Pons (tissue), 1 donor: ENCODE measurements around the gene LEMD1.
A peak's percentile ranks its signal among the peaks of the same experiment; 100 is the strongest.
"Not testable (repeated sequence)": the region's sequence is repeated elsewhere in the genome, so short reads cannot be mapped to it uniquely, and the experiment has no call there.

Source experiments
- DNase-seq: peaks from one replicate; pipeline ENCODE4 v3.0.0-alpha.2; 2016; ENCODE audit warnings: low spot score

Gene LEMD1

GRCh38 chr1:205446828-205447227, 25.0 kb upstream of the LEMD1 start:
- no peak for DNase-seq

GRCh38 chr1:205445646-205445935, 23.7 kb upstream of the LEMD1 start:
- DNase-seq, result no peak

- DNase-seq, result peak; percentile 69
These were observed 23.2 kb upstream of the LEMD1 start for GRCh38 chr1:205444931-205445645.

GRCh38 chr1:205444300-205444930, 22.6 kb upstream of the LEMD1 start:
- DNase-seq, result no peak

GRCh38 chr1:205443585-205444299, 21.9 kb upstream of the LEMD1 start:
- DNase-seq, result no peak

GRCh38 chr1:205442051-205442725, 20.3 kb upstream of the LEMD1 start:
- DNase-seq, result no peak

DNA sequence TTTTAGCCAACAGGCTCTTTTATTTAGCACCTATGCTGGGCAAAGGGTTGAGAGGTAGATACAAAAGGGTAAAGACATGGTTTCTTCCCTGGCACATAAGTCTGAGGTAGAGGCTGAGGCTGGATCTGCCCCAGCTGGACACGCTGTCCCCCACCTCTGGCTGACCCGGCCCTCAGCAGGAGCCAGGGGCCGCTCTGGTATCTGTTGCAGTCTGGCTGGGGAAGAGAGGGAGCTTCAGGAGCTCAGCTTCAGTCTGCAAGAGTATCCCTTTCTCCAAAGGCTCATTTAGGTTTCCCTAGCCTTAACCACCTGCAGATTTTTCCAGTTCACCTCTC, 19.8 kb upstream of the LEMD1 start:
- no peak for DNase-seq

DNA sequence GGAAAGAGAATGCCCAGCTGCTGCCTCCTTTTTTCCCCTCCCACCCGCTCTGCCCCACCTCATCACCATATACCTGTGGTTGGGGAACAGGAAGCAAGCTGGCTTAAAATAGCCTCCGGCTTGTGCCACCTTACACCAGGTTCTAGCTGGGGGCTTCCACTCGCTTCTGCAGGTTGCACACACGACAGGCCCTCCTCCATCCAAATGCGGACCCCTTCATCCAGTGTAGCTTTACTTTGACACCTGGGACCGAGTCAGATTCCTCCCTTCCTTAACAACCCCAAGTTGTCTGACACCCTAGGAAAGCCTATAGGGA, 19.4 kb upstream of the LEMD1 start:
- DNase-seq, result no peak

DNA sequence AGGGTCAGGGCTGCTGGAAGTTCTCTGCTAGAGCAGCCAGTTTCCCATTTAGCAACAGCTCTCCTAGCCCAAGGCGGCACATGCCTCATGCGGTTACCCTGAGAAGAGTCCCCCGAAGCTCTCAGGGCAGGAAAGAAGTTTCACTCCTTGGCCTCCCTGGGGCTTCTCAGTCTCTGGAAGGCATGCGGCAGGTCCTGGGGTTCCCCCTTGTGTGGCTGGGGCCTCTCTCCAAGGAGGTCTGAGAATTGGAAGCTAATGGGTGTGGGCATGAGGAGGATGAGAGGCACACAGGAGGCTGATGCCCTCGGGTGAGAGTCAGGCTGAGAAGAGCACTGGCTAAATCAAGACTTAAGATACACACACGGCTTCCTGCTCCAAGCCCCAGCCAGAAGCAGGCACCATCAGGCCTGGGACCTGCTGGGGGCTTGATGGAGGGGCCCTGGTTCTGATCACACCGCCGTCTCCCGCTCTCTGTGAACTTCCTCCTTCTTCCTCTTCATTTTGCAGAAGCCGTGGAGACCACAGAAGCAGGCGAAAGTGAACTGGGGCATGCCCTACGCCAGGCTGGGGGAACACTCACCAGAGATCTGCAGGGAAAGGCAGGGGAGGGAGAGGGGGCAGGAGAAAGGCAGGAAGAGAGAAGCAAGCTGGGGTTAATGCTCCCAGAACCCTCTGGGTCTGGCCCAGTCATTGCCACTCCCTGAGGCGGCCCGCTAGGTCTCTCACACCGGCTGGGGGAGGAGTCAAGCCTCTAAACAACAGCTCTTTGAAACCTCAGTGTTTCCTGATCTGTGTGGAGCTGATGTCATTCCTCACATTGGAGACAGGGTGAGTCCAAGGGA, 18.8 kb upstream of the LEMD1 start:
- DNase-seq, result peak; percentile 88

DNA sequence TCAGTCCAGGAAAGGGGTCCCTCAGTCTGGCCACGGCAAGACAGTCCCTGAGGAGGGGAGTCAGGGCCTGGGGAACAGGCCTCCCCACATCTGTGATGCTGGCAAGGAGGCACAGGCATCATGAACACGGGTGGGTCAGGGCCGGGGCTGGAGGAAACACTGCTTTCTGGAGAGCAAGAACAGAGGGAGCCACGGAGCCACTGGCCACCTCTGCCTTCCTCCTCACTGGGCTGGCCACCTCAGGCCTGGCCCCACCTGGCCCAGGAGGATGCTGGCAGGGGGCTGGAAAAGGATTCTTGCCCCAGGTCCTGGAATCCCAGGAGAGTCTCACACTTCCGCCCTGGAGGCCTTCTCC, 18.2 kb upstream of the LEMD1 start:
- DNase-seq, result no peak

DNA sequence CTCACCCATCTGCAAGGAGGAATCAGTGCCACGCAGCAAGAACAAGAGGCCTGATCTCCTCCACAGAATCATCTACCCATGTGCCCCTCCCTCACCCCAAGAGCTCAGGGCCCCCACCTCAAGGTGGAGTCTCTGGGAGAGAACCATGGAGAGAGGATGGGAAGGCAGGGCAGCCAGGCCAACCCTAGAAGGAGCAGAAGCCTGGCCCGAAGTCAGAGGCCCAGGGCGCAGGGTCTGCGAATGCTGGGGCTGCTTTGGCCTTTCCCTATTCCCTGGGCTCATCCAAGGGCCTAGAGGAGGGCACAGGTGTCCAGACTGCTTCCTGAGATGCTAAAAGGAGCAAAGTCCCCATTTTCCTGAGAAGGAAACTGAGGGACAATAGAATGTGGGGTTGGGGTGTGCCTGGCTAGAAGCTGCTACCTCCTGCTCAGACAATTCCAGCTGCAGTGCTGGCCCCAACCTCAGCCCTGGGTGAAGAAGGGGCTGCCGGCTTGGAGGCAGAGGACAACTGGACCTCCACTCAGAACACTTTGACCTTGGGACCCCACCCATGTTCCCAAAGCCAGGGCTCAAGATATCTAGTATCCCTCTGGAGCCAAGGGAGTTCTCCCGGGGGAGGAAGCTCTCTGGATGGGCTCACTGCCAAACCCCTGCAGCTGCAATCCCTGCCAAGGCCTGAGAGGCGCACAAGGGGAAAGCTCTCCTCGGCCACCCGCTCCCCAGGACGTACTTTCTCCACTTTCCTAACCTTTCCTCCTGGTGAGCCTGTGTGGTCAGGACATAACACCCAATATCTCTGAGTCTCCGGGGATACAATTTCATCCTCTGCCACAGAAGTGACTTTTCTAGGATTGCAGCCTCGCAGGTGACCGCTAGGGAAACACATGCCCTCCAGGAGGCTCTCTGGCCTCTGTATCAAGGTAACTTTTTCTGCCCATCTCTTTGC, 16.6 kb upstream of the LEMD1 start:
- peak; percentile 76 for DNase-seq

DNA sequence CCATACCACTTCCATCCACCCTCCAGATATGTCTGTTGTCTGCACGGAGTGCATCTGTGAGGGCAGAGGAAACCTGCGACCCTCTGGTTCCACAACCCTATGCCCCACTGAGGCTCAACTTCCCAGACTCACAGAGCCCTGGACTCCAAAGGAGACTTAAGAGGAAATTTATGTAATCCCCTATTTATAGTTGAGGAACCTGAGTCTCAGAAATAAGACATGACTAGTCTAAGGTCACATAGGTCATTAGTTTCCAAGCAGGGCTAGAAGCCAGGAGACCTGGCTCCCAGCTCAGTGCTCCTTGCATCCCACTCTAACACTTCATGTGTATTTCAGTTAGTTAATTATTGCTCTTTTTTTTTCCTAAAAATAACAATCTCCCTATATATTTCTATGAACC, 15.7 kb upstream of the LEMD1 start:
- DNase-seq, result no peak

DNA sequence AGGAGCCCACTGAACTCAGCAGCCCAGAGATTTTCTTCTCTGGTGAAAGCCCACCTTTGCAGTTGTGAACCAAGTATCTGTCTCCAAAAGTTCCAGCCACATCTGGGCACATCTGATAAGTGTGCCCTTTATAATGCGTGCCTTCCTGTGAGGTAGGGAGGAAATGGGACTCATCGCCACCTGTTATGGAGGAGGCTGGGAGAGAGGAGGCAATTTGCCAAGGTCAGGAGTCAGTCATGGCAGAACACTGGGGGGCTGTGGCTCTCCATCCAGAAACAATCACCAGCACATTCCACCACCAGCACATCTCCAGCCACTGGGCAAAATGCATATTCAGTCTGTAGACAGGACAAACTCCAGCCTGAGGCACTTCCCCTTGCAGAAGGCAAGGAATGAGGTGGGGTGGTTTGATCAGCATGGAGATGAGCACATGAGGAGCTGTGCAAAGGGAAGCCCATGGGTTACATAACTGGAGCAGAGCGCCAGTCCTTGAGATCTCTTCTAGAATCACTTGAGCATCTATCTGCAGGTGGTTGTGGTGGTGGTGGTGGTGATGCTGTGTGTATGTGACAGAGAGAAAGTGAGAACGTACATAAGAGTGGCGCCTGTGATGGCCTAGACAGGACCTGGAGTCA, 15.0 kb upstream of the LEMD1 start:
- DNase-seq, result no peak

DNA sequence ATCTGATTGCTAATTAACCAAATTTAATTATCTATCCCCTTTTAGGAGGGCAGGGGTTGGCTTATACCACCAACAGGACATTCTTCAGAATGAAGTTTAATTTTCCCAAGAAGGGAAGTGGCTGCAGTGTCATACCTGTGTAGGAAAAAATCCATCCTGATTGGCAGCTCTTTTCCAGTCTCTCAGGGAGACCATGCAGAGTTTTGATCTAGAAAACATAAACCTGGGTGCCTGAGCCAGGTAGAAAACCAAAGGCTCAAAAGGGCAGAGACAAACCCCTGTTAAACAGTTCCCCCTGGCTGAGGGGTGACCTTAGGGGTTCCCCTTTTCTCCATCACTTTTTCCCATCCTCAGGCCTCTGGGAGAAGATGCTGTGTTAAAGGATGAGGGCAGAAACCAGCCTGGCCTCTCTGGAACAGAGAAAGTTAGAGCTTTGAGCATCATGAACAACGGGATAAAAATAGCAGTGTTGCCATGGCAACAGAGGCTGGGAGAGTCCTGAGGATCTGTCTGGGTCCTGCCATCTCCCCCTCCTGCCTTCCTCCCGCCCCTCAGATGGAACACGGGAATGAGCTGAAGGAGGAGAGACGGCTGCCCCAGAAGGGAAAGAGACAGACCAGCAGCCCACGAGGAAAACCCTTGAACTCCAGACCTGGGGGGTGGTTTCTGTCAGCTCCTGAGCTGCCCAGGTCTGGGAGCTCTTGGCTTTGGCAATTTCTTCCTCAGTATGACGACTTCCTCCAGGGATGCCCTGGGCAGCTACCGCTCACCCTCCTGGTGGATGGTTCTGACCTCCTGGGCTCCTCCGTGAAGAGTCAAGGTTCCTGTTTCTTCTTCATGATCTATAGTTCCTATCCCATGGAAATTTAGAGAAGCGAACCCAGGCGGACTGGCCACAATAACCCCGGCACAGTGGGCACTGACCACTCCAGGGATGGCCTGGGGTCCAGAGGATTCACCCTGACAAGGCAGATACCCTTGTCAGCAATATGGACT, 14.0 kb upstream of the LEMD1 start:
- peak; percentile 46 for DNase-seq

DNA sequence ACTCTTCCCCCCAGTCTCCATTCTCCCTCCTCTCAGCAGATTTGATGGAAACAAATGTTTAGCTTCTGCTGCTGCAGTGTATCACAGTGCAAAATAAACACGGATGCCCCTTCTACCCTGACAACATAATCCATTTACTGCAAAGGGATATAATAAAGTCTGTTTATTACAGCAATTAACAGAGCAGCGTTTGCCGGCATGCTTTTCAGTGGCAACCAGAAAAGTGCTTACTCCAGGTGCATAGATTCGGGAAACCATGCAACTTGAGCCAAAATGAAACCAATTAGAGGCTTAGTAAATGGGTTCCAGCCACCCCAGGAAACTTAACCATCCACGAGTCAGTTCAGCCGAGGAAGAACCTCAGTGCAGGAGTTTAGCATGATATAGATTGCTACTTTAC, 12.9 kb upstream of the LEMD1 start:
- no peak for DNase-seq

DNA sequence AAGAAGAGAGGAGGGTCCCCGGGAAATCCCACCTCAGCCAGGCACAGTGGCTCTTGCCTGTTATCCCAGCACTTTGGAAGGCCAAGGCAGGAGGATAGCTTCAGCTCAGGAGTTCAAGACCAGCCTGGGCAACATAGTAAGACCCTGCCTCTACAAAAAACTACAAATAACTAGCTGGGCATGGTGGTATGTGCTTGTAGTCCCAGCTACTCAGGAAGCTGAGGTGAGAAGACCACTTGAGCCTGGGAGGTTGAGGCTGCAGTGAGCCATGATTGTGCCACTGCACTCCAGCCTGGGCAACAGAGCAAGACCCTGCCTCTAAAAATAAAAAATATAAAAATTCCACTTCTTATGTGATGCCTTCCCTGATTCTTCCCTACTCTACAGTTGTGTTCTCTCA, 10.8 kb upstream of the LEMD1 start:
- DNase-seq, result not testable (repeated sequence)

DNA sequence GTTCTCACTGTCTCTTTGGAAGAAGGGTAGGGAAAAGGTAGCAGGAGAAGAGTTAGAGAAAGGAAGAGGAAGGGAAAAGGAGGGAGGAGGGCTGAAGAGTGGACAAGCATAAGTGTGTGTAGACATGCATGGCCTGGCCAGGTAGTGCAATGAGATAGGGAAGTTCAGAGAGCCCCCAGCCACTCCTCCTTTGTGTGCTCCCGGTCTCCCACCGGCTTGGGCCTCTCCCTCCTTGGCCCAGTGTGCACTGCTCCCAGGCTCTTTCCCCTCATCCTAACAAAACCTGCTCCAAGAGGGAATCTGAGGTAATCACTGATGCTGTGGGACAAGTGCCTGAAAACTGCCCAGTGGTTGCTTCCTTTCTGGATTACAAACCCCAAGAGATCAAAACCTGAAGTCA, 10.3 kb upstream of the LEMD1 start:
- no peak for DNase-seq

DNA sequence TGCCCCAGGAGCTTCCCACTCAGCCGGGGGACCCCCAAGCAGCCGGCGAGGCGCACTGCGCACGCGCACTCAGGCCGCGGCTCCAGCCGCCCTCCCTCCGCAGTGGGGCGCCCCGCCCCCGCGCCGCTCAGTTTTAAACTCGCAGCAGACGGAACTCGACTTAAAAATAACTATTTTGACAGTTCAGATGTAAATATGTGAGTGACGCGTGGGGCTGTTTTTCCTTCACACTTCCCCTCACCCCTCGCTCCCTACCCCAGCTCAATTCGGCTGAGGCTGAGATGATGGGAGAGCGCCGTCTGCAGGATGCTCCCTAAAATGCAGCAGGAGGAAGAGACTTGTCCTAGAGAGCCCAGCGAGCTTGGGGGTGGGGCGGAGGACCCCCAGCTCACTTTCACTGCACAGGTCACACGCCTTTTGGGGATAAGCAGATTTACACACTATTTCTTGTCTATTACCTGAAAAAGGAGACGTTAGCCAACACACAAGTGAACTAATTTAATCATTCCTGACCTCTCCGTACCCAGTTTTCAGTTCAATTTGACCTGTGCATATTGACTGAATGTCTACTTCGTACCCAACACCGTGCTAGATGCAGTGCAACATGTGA, 8.9 kb upstream of the LEMD1 start:
- peak; percentile 61 for DNase-seq
